WERI-Rb-1 (cell line): ENCODE results near the gene IL1RL2.

Source experiments
- DNase-seq: peaks from one replicate; pipeline ENCODE4 v3.0.0-alpha.2; 2020
- H3K27ac ChIP-seq: fragments of 250-450 bp; sonication (Bioruptor Pico); 2 replicates; pipeline ENCODE4 v1.5.1; 2020; ENCODE audit warnings: mild to moderate bottlenecking, moderate library complexity
- H3K27me3 ChIP-seq: fragments of 250-450 bp; sonication (Bioruptor Pico); 2 replicates; pipeline ENCODE4 v1.5.1; 2021; ENCODE audit warnings: mild to moderate bottlenecking, low read depth, moderate library complexity; ENCODE audit not compliant: insufficient read depth, severe bottlenecking
- H3K36me3 ChIP-seq: fragments of 250-450 bp; sonication (Bioruptor Pico); 2 replicates; pipeline ENCODE4 v1.5.1; 2020; ENCODE audit warnings: mild to moderate bottlenecking, moderate library complexity
- H3K4me3 ChIP-seq: 2 replicates; pipeline ENCODE4 v1.5.1; 2011; ENCODE audit warnings: low read depth, mild to moderate bottlenecking, control low read depth, low read length
- H3K9me3 ChIP-seq: fragments of 250-450 bp; sonication (Bioruptor Pico); 2 replicates; pipeline ENCODE4 v1.5.1; 2021; ENCODE audit warnings: mild to moderate bottlenecking, moderate library complexity; ENCODE audit not compliant: severe bottlenecking
- CTCF ChIP-seq: IDR thresholded peaks from 2 replicates; pipeline ENCODE4 v1.5.1; 2011; ENCODE audit warnings: low read depth, mild to moderate bottlenecking, control low read depth, inconsistent platforms, low read length

The IL1RL2 gene

GRCh38 chr2:102154946-102155702 lies 31.7 kb upstream of the IL1RL2 start:
- TF ChIP-seq CTCF, result no peak
- Histone ChIP-seq H3K27ac (no peak overlapping the region), H3K4me3 (no peak overlapping the region), H3K9me3 (no peaks in the 10 kb centered on the region), H3K27me3 (peaks cover 51% of the 10 kb centered on the region), H3K36me3 (no peaks in the 10 kb centered on the region)
- DNase-seq, result no peak

- Histone ChIP-seq H3K27me3 (peaks cover 50% of the 10 kb centered on the region), H3K4me3 (no peak overlapping the region), H3K27ac (no peak overlapping the region), H3K36me3 (no peaks in the 10 kb centered on the region), H3K9me3 (no peaks in the 10 kb centered on the region)
- no peak for TF ChIP-seq CTCF
- no peak for DNase-seq
Measured at GRCh38 chr2:102155703-102156515, 30.9 kb upstream of the IL1RL2 start.

- no peaks in the 10 kb centered on the region for H3K9me3 ChIP-seq
- H3K36me3 ChIP-seq, result no peaks in the 10 kb centered on the region
- no peak for TF ChIP-seq CTCF
- no peak overlapping the region for H3K27ac ChIP-seq
- H3K4me3 ChIP-seq, result no peak overlapping the region
- no peak for DNase-seq
- H3K27me3 ChIP-seq, result peaks cover 51% of the 10 kb centered on the region
Measured at GRCh38 chr2:102158011-102158755, 28.6 kb upstream of the IL1RL2 start.

GRCh38 chr2:102159295-102159694 lies 27.5 kb upstream of the IL1RL2 start:
- H3K27me3 ChIP-seq, result peaks cover 53% of the 10 kb centered on the region
- TF ChIP-seq CTCF, result no peak
- no peak for DNase-seq
- no peak overlapping the region for H3K27ac ChIP-seq
- no peak overlapping the region for H3K4me3 ChIP-seq
- no peaks in the 10 kb centered on the region for H3K9me3 ChIP-seq
- no peaks in the 10 kb centered on the region for H3K36me3 ChIP-seq

GRCh38 chr2:102166189-102166845 lies 20.5 kb upstream of the IL1RL2 start:
- peaks cover 53% of the 10 kb centered on the region for H3K27me3 ChIP-seq
- H3K27ac ChIP-seq, result no peak overlapping the region
- H3K9me3 ChIP-seq, result no peaks in the 10 kb centered on the region
- H3K36me3 ChIP-seq, result no peaks in the 10 kb centered on the region
- no peak for TF ChIP-seq CTCF
- no peak overlapping the region for H3K4me3 ChIP-seq
- DNase-seq, result no peak
